ENCODE data around the gene CLPSL1. TPM values are rescaled to one million over a fixed set of nuclear protein-coding genes. Genes with fewer than 3 reads are reported as not detected.

The CLPSL1 gene
- total and polyA plus RNA-seq, 2 of the 8 experiments (the other 6 are each of a cell fraction or from before 2014, with no cell fraction given), result not detected

DNA sequence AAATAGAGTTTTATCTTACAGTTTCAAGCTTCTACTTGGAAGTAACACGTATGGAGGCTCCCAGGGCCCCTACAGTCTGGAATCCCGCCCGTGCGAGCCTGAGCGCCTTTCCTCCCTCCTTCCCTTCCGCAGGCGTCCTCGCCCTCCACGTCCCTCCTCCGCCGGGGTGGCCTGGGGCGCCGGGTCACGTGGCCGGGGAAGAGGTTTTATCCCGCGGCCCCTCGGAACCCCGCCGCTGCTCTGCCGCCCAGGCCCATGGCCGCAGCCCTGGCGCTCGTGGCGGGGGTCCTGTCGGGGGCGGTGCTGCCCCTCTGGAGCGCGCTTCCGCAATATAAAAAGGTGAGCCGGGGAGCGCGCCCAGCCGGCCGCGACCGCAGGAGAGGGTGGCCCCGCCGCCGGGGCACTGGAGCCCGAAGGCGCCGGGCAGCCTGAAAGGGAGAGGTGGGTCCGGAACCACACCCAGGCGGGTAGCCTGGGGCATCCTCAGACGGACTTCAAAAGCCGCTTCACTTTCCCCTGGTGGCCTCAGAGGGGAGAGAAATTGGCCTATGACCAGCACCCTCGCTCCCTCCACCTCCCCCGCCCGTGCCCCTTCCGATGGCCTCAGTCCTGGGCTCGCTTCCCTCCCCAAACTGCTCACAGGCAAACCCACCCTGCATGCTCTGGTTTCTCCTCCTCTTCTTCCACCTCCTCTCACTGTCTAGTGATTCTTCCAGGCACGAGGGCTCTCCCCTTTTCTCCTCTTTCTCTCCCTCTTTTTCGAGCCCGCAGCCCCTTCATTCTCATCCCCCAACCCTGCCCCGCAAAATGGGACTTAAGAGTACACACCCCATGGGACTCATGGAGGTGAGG lies 4.2 kb upstream of the CLPSL1 start, which contains the start of gene CLPSL2 (continued):
- TF ChIP-seq, protein P1, sequence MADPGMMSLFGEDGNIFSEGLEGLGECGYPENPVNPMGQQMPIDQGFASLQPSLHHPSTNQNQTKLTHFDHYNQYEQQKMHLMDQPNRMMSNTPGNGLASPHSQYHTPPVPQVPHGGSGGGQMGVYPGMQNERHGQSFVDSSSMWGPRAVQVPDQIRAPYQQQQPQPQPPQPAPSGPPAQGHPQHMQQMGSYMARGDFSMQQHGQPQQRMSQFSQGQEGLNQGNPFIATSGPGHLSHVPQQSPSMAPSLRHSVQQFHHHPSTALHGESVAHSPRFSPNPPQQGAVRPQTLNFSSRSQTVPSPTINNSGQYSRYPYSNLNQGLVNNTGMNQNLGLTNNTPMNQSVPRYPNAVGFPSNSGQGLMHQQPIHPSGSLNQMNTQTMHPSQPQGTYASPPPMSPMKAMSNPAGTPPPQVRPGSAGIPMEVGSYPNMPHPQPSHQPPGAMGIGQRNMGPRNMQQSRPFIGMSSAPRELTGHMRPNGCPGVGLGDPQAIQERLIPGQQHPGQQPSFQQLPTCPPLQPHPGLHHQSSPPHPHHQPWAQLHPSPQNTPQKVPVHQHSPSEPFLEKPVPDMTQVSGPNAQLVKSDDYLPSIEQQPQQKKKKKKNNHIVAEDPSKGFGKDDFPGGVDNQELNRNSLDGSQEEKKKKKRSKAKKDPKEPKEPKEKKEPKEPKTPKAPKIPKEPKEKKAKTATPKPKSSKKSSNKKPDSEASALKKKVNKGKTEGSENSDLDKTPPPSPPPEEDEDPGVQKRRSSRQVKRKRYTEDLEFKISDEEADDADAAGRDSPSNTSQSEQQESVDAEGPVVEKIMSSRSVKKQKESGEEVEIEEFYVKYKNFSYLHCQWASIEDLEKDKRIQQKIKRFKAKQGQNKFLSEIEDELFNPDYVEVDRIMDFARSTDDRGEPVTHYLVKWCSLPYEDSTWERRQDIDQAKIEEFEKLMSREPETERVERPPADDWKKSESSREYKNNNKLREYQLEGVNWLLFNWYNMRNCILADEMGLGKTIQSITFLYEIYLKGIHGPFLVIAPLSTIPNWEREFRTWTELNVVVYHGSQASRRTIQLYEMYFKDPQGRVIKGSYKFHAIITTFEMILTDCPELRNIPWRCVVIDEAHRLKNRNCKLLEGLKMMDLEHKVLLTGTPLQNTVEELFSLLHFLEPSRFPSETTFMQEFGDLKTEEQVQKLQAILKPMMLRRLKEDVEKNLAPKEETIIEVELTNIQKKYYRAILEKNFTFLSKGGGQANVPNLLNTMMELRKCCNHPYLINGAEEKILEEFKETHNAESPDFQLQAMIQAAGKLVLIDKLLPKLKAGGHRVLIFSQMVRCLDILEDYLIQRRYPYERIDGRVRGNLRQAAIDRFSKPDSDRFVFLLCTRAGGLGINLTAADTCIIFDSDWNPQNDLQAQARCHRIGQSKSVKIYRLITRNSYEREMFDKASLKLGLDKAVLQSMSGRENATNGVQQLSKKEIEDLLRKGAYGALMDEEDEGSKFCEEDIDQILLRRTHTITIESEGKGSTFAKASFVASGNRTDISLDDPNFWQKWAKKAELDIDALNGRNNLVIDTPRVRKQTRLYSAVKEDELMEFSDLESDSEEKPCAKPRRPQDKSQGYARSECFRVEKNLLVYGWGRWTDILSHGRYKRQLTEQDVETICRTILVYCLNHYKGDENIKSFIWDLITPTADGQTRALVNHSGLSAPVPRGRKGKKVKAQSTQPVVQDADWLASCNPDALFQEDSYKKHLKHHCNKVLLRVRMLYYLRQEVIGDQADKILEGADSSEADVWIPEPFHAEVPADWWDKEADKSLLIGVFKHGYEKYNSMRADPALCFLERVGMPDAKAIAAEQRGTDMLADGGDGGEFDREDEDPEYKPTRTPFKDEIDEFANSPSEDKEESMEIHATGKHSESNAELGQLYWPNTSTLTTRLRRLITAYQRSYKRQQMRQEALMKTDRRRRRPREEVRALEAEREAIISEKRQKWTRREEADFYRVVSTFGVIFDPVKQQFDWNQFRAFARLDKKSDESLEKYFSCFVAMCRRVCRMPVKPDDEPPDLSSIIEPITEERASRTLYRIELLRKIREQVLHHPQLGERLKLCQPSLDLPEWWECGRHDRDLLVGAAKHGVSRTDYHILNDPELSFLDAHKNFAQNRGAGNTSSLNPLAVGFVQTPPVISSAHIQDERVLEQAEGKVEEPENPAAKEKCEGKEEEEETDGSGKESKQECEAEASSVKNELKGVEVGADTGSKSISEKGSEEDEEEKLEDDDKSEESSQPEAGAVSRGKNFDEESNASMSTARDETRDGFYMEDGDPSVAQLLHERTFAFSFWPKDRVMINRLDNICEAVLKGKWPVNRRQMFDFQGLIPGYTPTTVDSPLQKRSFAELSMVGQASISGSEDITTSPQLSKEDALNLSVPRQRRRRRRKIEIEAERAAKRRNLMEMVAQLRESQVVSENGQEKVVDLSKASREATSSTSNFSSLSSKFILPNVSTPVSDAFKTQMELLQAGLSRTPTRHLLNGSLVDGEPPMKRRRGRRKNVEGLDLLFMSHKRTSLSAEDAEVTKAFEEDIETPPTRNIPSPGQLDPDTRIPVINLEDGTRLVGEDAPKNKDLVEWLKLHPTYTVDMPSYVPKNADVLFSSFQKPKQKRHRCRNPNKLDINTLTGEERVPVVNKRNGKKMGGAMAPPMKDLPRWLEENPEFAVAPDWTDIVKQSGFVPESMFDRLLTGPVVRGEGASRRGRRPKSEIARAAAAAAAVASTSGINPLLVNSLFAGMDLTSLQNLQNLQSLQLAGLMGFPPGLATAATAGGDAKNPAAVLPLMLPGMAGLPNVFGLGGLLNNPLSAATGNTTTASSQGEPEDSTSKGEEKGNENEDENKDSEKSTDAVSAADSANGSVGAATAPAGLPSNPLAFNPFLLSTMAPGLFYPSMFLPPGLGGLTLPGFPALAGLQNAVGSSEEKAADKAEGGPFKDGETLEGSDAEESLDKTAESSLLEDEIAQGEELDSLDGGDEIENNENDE (IDR thresholded peaks at IDR 0.05; ENCODE audit: insufficient replicate concordance, low read length), result no peak
- TF ChIP-seq RNF2 (IDR thresholded peaks at IDR 0.05; ENCODE audit: borderline replicate concordance, low read depth, low read length, missing control alignments, poor library complexity, severe bottlenecking) (no peak), GTF2F1 (IDR thresholded peaks at IDR 0.05; ENCODE audit: borderline replicate concordance, low read depth, low read length) (no peak)
